ENCODE data around the gene SEZ6.
A peak's percentile ranks its signal among the peaks of the same experiment; 100 is the strongest.

The SEZ6 gene

GRCh38 chr17:28941251-28941650, 64.6 kb downstream of the SEZ6 start:
- Histone ChIP-seq H3K4me1 (ENCODE audit: control insufficient read depth in 2 of 2, insufficient read depth in 1 of 2, low read depth in 1 of 2, low read length in 2 of 2) (peaks cover 22 to 38% of the 10 kb centered on the region in 2 donors), H3K36me3 (replicated peaks in 1 of 2; ENCODE audit: control insufficient read depth in 2 of 2, insufficient read depth in 2 of 2, low read length in 2 of 2) (peaks cover 0 to 72% of the 10 kb centered on the region in 2 donors)

DNA sequence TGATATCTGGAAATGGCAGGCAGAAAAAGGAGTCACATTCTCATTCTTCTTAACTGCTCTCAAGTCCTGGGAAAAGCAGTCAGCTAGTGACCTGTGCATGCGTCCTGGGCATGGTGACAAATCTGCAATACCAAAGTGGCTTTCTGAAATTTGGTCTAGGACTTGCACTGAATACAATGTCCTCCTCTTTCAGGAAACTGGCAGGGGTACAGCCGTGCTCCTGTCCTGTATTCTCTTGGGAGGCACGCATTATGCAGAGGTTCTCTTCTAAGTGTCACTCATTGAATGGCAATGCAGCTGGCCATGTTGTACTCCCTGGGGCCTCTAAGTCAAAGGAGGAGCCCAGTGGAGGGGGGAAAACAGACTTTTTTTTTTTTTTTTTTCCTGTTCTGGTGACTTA, 65.2 kb downstream of the SEZ6 start:
- peaks cover 25 to 44% of the 10 kb centered on the region in 2 donors for H3K4me1 ChIP-seq (ENCODE audit: control insufficient read depth in 2 of 2, insufficient read depth in 1 of 2, low read depth in 1 of 2, low read length in 2 of 2)
- no CpG with 5 or more reads among the region's 3 CpGs for WGBS, 2 donors (ENCODE audit: extremely low coverage in 2 of 2, insufficient read length in 2 of 2, insufficient replicate concordance in 1 of 2)
- H3K4me3 ChIP-seq (ENCODE audit: low read length in 2 of 2): no peak overlapping the region

More at GRCh38 chr17:28941251-28941650, 64.6 kb downstream of the SEZ6 start:
- no peak overlapping the region for H3K18ac ChIP-seq (ENCODE audit: low read length)
- H3K27ac ChIP-seq (replicated peaks; ENCODE audit: low read length): no peak overlapping the region
- no peak overlapping the region for H2AFZ ChIP-seq (ENCODE audit: low read length)
- peaks cover 0 to 4% of the 10 kb centered on the region in 2 donors for H3K9me3 ChIP-seq (replicated peaks in 1 of 2; ENCODE audit: control insufficient read depth in 2 of 2, insufficient read depth in 1 of 2, low read depth in 1 of 2, low read length in 2 of 2)
- no peak overlapping the region for H3K4me3 ChIP-seq (ENCODE audit: low read length in 2 of 2)
- no peak overlapping the region for H3K9ac ChIP-seq (ENCODE audit: low read depth, low read length, poor library complexity)
- no peak overlapping the region for H3K23ac ChIP-seq (ENCODE audit: low read depth, low read length, poor library complexity)
- no peak overlapping the region for H4K8ac ChIP-seq (ENCODE audit: low read depth, low read length)
- peaks cover 2% of the 10 kb centered on the region for H3K79me1 ChIP-seq (ENCODE audit: low read depth, low read length)
- H2AK5ac ChIP-seq (ENCODE audit: low read depth, low read length): no peak overlapping the region
- no peak overlapping the region for H2BK12ac ChIP-seq (ENCODE audit: low read length)
- H2BK120ac ChIP-seq (ENCODE audit: low read depth, low read length): no peak overlapping the region
- no peak for DNase-seq (ENCODE audit: low spot score)
- H3K14ac ChIP-seq (ENCODE audit: low read length): no peak overlapping the region
- no peak overlapping the region for H2BK15ac ChIP-seq (ENCODE audit: low read length)
- WGBS, 2 donors (ENCODE audit: extremely low coverage in 2 of 2, insufficient read length in 2 of 2, insufficient replicate concordance in 1 of 2): no CpG with 5 or more reads among the region's 1 CpG
- no peak overlapping the region for H4K91ac ChIP-seq (ENCODE audit: low read depth, low read length, poor library complexity)
- H3K27me3 ChIP-seq (ENCODE audit: control insufficient read depth in 3 of 3, insufficient read depth in 3 of 3, low read depth in 1 of 3, low read length in 3 of 3): no peaks in the 10 kb centered on the region
- H2BK5ac ChIP-seq (ENCODE audit: low read length): no peak overlapping the region
- H3K4ac ChIP-seq (ENCODE audit: low read length): no peak overlapping the region
- H3K4me2 ChIP-seq (ENCODE audit: insufficient read depth, low read length, poor library complexity, severe bottlenecking): no peak overlapping the region

GRCh38 chr17:28940142-28940541, 65.7 kb downstream of the SEZ6 start:
- H3K18ac ChIP-seq (ENCODE audit: low read length): no peak overlapping the region
- H3K14ac ChIP-seq (ENCODE audit: low read length): no peak overlapping the region
- no peak overlapping the region for H2AK5ac ChIP-seq (ENCODE audit: low read depth, low read length)
- no peak overlapping the region for H2BK120ac ChIP-seq (ENCODE audit: low read depth, low read length)
- H3K27ac ChIP-seq (replicated peaks; ENCODE audit: low read length): no peak overlapping the region
- H2BK12ac ChIP-seq (ENCODE audit: low read length): no peak overlapping the region
- H2AFZ ChIP-seq (ENCODE audit: low read length): no peak overlapping the region
- H3K79me1 ChIP-seq (ENCODE audit: low read depth, low read length): no peaks in the 10 kb centered on the region
- no peak overlapping the region for H4K8ac ChIP-seq (ENCODE audit: low read depth, low read length)
- H3K27me3 ChIP-seq (ENCODE audit: control insufficient read depth in 3 of 3, insufficient read depth in 3 of 3, low read depth in 1 of 3, low read length in 3 of 3): no peaks in the 10 kb centered on the region
- no peak for DNase-seq (ENCODE audit: low spot score)
- no peak overlapping the region for H2BK15ac ChIP-seq (ENCODE audit: low read length)
- H3K4me1 ChIP-seq (ENCODE audit: control insufficient read depth in 2 of 2, insufficient read depth in 1 of 2, low read depth in 1 of 2, low read length in 2 of 2): peaks cover 25 to 45% of the 10 kb centered on the region in 2 donors
- H3K36me3 ChIP-seq (replicated peaks in 1 of 2; ENCODE audit: control insufficient read depth in 2 of 2, insufficient read depth in 2 of 2, low read length in 2 of 2): peaks cover 0 to 72% of the 10 kb centered on the region in 2 donors
- H2BK5ac ChIP-seq (ENCODE audit: low read length): no peak overlapping the region
- WGBS, 2 donors (ENCODE audit: extremely low coverage in 2 of 2, insufficient read length in 2 of 2, insufficient replicate concordance in 1 of 2): no CpG with 5 or more reads among the region's 3 CpGs
- no peak overlapping the region for H3K4me2 ChIP-seq (ENCODE audit: insufficient read depth, low read length, poor library complexity, severe bottlenecking)
- H3K4ac ChIP-seq (ENCODE audit: low read length): no peak overlapping the region
- no peak overlapping the region for H3K9ac ChIP-seq (ENCODE audit: low read depth, low read length, poor library complexity)
- H3K4me3 ChIP-seq (ENCODE audit: low read length in 2 of 2): no peak overlapping the region
- no peak overlapping the region for H3K23ac ChIP-seq (ENCODE audit: low read depth, low read length, poor library complexity)
- no peak overlapping the region for H4K91ac ChIP-seq (ENCODE audit: low read depth, low read length, poor library complexity)
- H3K9me3 ChIP-seq (replicated peaks in 1 of 2; ENCODE audit: control insufficient read depth in 2 of 2, insufficient read depth in 1 of 2, low read depth in 1 of 2, low read length in 2 of 2): peaks cover 0 to 4% of the 10 kb centered on the region in 2 donors

More for the DNA sequence above, 65.2 kb downstream of the SEZ6 start:
- Histone ChIP-seq H3K79me1 (ENCODE audit: low read depth, low read length) (peaks cover 2% of the 10 kb centered on the region), H3K27ac (replicated peaks; ENCODE audit: low read length) (peak overlapping the region; percentile 52), H3K18ac (ENCODE audit: low read length) (no peak overlapping the region), H3K4me2 (ENCODE audit: insufficient read depth, low read length, poor library complexity, severe bottlenecking) (no peak overlapping the region), H3K27me3 (ENCODE audit: control insufficient read depth in 3 of 3, insufficient read depth in 3 of 3, low read depth in 1 of 3, low read length in 3 of 3) (no peaks in the 10 kb centered on the region), H2AK5ac (ENCODE audit: low read depth, low read length) (no peak overlapping the region), H3K36me3 (replicated peaks in 1 of 2; ENCODE audit: control insufficient read depth in 2 of 2, insufficient read depth in 2 of 2, low read length in 2 of 2) (peaks cover 0 to 73% of the 10 kb centered on the region in 2 donors), H2BK12ac (ENCODE audit: low read length) (no peak overlapping the region), H4K91ac (ENCODE audit: low read depth, low read length, poor library complexity) (no peak overlapping the region), H2BK5ac (ENCODE audit: low read length) (no peak overlapping the region), H3K23ac (ENCODE audit: low read depth, low read length, poor library complexity) (no peak overlapping the region), H3K14ac (ENCODE audit: low read length) (no peak overlapping the region), H2BK15ac (ENCODE audit: low read length) (no peak overlapping the region), H2AFZ (ENCODE audit: low read length) (no peak overlapping the region), H3K9ac (ENCODE audit: low read depth, low read length, poor library complexity) (no peak overlapping the region), H4K8ac (ENCODE audit: low read depth, low read length) (no peak overlapping the region), H2BK120ac (ENCODE audit: low read depth, low read length) (no peak overlapping the region), H3K9me3 (replicated peaks in 1 of 2; ENCODE audit: control insufficient read depth in 2 of 2, insufficient read depth in 1 of 2, low read depth in 1 of 2, low read length in 2 of 2) (peaks cover 0 to 4% of the 10 kb centered on the region in 2 donors), H3K4ac (ENCODE audit: low read length) (no peak overlapping the region)
- no peak for DNase-seq (ENCODE audit: low spot score)

DNA sequence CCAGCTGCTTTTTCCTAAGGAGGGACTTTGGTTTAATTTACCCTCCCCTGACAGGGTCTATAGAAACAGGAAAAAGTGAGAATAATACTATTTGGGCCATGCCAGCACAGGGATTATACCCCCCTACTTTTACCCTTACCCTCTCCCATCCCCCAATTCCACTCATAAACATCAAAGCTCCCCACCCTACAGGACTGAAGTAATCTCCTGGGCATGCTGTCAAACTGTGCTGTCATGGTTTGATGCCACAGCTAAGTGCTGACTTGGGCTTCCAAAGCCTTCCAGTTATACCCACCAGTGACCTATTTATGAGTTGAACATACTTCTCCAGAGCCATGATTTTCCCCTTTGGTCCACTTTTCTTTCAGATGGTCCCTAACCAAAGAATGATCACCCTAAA, 67.3 kb downstream of the SEZ6 start:
- peaks cover 25 to 45% of the 10 kb centered on the region in 2 donors for H3K4me1 ChIP-seq (ENCODE audit: control insufficient read depth in 2 of 2, insufficient read depth in 1 of 2, low read depth in 1 of 2, low read length in 2 of 2)
- no peak overlapping the region for H3K23ac ChIP-seq (ENCODE audit: low read depth, low read length, poor library complexity)
- H3K79me1 ChIP-seq (ENCODE audit: low read depth, low read length): no peaks in the 10 kb centered on the region
- H3K36me3 ChIP-seq (replicated peaks in 1 of 2; ENCODE audit: control insufficient read depth in 2 of 2, insufficient read depth in 2 of 2, low read length in 2 of 2): peaks cover 0 to 69% of the 10 kb centered on the region in 2 donors
- no peak overlapping the region for H3K4me2 ChIP-seq (ENCODE audit: insufficient read depth, low read length, poor library complexity, severe bottlenecking)
- no peak overlapping the region for H2AK5ac ChIP-seq (ENCODE audit: low read depth, low read length)
- no peak overlapping the region for H3K27ac ChIP-seq (replicated peaks; ENCODE audit: low read length)
- no peak overlapping the region for H3K4ac ChIP-seq (ENCODE audit: low read length)
- DNase-seq (ENCODE audit: low spot score): no peak
- no peak overlapping the region for H2BK120ac ChIP-seq (ENCODE audit: low read depth, low read length)
- no peak overlapping the region for H2BK15ac ChIP-seq (ENCODE audit: low read length)
- no peak overlapping the region for H2AFZ ChIP-seq (ENCODE audit: low read length)
- no peak overlapping the region for H3K14ac ChIP-seq (ENCODE audit: low read length)
- no peak overlapping the region for H4K91ac ChIP-seq (ENCODE audit: low read depth, low read length, poor library complexity)
- no peak overlapping the region for H3K18ac ChIP-seq (ENCODE audit: low read length)
- no peak overlapping the region for H3K4me3 ChIP-seq (ENCODE audit: low read length in 2 of 2)
- peaks cover 0 to 2% of the 10 kb centered on the region in 2 donors for H3K9me3 ChIP-seq (replicated peaks in 1 of 2; ENCODE audit: control insufficient read depth in 2 of 2, insufficient read depth in 1 of 2, low read depth in 1 of 2, low read length in 2 of 2)
- no peak overlapping the region for H2BK12ac ChIP-seq (ENCODE audit: low read length)
- H2BK5ac ChIP-seq (ENCODE audit: low read length): no peak overlapping the region
- H3K9ac ChIP-seq (ENCODE audit: low read depth, low read length, poor library complexity): no peak overlapping the region
- no peak overlapping the region for H4K8ac ChIP-seq (ENCODE audit: low read depth, low read length)
- H3K27me3 ChIP-seq (ENCODE audit: control insufficient read depth in 3 of 3, insufficient read depth in 3 of 3, low read depth in 1 of 3, low read length in 3 of 3): no peaks in the 10 kb centered on the region

All from neuronal stem cell (in vitro differentiated cells).